MCF 10A (cell line): Measurements from ENCODE around the gene PLCG2. TPM values are rescaled to one million over a fixed set of nuclear protein-coding genes. Genes with fewer than 3 reads are reported as not detected.

Experiments
- BruUV-seq: library from RNA; stranded (reverse); fragments of 400-500 nt; replicated peaks from 2 replicates; lab custom pipeline; 2021; lab: Mats Ljungman, UMichigan
- CTCF ChIA-PET: fragments of 300-600 bp; sonication (Branson Sonifier 250); formaldehyde crosslinking; extraction: SDS; loops from one replicate; lab custom pipeline; 2021; ENCODE audit warnings: antibody characterized with exemption, inconsistent platforms; lab: Yijun Ruan, JAX
- POLR2A ChIA-PET: fragments of 300-600, 350-650 bp; sonication (Branson Sonifier 250); formaldehyde crosslinking; extraction: SDS; loops from one replicate; lab custom pipeline; 2020; ENCODE audit warnings: antibody characterized with exemption, inconsistent platforms; lab: Yijun Ruan, JAX
- DNase-seq: peaks from one replicate; pipeline ENCODE4 v3.0.0-alpha.2; 2018; ENCODE audit not compliant: unreplicated experiment
- H3K27ac Mint-ChIP-seq: one replicate; pipeline ENCODE4 v1.8.0; 2022; ENCODE audit warnings: mild to moderate bottlenecking, low read depth, mixed read lengths; ENCODE audit not compliant: unreplicated experiment
- H3K27me3 Mint-ChIP-seq: one replicate; pipeline ENCODE4 v1.8.0; 2022; ENCODE audit warnings: mixed read lengths; ENCODE audit not compliant: insufficient read depth, unreplicated experiment
- H3K36me3 Mint-ChIP-seq: one replicate; pipeline ENCODE4 v1.8.0; 2022; ENCODE audit warnings: mild to moderate bottlenecking, moderate library complexity, mixed read lengths; ENCODE audit not compliant: insufficient read depth, unreplicated experiment
- H3K4me1 Mint-ChIP-seq: one replicate; pipeline ENCODE4 v1.8.0; 2022; ENCODE audit warnings: mixed read lengths; ENCODE audit not compliant: insufficient read depth, unreplicated experiment
- H3K4me3 Mint-ChIP-seq: one replicate; pipeline ENCODE4 v1.8.0; 2022; ENCODE audit warnings: mild to moderate bottlenecking, moderate library complexity, mixed read lengths; ENCODE audit not compliant: unreplicated experiment
- H3K9me3 Mint-ChIP-seq: one replicate; pipeline ENCODE4 v1.8.0; 2022; ENCODE audit warnings: mixed read lengths; ENCODE audit not compliant: unreplicated experiment
- CTCF ChIP-seq: fragments of 200-600 bp; IDR thresholded peaks from one replicate; pipeline ENCODE4 v1.8.0; 2022; ENCODE audit warnings: antibody characterized with exemption, mild to moderate bottlenecking; ENCODE audit not compliant: unreplicated experiment
- intact Hi-C: fragments of 100-400 bp; cut with micrococcal nuclease; formaldehyde crosslinking; loops from 2 replicates; pipeline ENCODE4 v1.14.1; 2022
- total RNA-seq: library from RNA; stranded (reverse); gene quantifications from 2 replicates; pipeline ENCODE4 v1.2.3, GENCODE V29; 2022

Gene PLCG2
- total RNA-seq, 1 experiment from 2014 or later: 5.2 TPM

DNA sequence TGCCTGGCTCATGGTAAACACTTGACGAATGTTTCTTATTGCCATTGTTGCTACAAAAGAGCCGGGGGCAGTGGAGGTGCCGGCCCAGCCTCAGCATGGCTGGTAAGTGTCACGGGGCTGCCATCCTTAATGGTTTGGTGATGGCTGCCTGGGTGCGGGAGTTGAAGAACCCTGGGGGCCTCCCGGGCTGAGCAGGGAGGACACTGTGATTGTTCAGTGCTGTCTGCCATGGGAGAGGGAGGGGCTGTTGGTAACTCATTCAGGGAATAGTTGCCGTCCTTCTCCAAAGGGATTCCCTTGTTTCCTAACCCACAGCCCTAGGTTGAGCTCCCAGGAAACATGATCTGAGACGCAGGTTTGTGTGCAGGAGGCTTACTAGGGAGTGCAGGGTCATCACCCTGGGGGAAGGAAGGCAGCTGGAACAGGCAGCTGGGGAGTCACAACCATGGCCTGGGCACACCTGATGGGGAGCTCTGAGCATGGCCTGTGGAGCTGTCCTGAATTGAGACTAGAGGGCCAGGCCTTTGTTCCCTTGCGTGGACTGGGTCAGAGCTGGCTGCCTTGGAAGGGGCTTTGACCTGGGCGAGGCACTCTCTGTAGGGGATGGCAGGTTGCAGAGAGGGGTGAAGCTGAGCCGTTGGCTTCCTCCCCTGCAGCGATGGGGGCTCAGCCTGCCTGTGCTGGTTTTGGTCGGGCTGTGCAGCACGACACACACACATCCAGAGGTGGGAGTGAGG, 85.7 kb downstream of the PLCG2 start:
- no peaks in the 10 kb centered on the region for H3K9me3 Mint-ChIP-seq

GRCh38 chr16:81866820-81867440, 87.8 kb downstream of the PLCG2 start:
- CTCF ChIA-PET: interaction anchor here (1.1 kb wide), 1 partner anchor 10 kb away, joined by 3 read pairs; no protein-coding TSS in a partner anchor

More for the DNA sequence above, 85.7 kb downstream of the PLCG2 start:
- Mint-ChIP-seq H3K27ac (no peak overlapping the region), H3K36me3 (no peaks in the 10 kb centered on the region), H3K4me1 (peaks cover 9% of the 10 kb centered on the region), H3K27me3 (no peaks in the 10 kb centered on the region), H3K4me3 (no peak overlapping the region)
- intact Hi-C loops: no loop called here
- BruUV-seq: no TSS peak
- ChIA-PET POLR2A (no interaction called here), CTCF (interaction anchor here (0.6 to 5.4 kb wide), 3 partner anchors 8 to 1536 kb away, joined by 3 to 39 read pairs (median 4); no protein-coding TSS in a partner anchor)
- DNase-seq: no peak
- no peak for TF ChIP-seq CTCF

GRCh38 chr16:81868057-81868748, 89.1 kb downstream of the PLCG2 start:
- no TSS peak for BruUV-seq
- no peaks in the 10 kb centered on the region for H3K36me3 Mint-ChIP-seq
- no peaks in the 10 kb centered on the region for H3K9me3 Mint-ChIP-seq
- no peak overlapping the region for H3K4me3 Mint-ChIP-seq
- no peak overlapping the region for H3K27ac Mint-ChIP-seq
- H3K27me3 Mint-ChIP-seq: no peaks in the 10 kb centered on the region
- H3K4me1 Mint-ChIP-seq: no peaks in the 10 kb centered on the region
- ChIA-PET POLR2A (no interaction called here), CTCF (interaction anchor here (0.6 to 1.0 kb wide), 2 partner anchors 17 to 1292 kb away, joined by 3 read pairs; no protein-coding TSS in a partner anchor)
- TF ChIP-seq CTCF: no peak
- intact Hi-C loops: no loop called here
- no peak for DNase-seq

More at GRCh38 chr16:81866820-81867440, 87.8 kb downstream of the PLCG2 start:
- H3K4me3 Mint-ChIP-seq: no peak overlapping the region
- H3K9me3 Mint-ChIP-seq: no peaks in the 10 kb centered on the region
- H3K4me1 Mint-ChIP-seq: no peaks in the 10 kb centered on the region
- intact Hi-C loops: no loop called here
- H3K27me3 Mint-ChIP-seq: no peaks in the 10 kb centered on the region
- H3K27ac Mint-ChIP-seq: no peak overlapping the region
- no peak for TF ChIP-seq CTCF
- POLR2A ChIA-PET: interaction anchor here (0.6 kb wide), 1 partner anchor 123 kb away, joined by 3 read pairs; no protein-coding TSS in a partner anchor
- no peaks in the 10 kb centered on the region for H3K36me3 Mint-ChIP-seq
- BruUV-seq: no TSS peak
- DNase-seq: no peak
